HepG2 (cell line): ENCODE results near the gene XPNPEP3. TPM values are rescaled to one million over a fixed set of nuclear protein-coding genes. Genes with fewer than 3 reads are reported as not detected.

Experiments
- ARID4A ChIP-seq: sonication (generic); formaldehyde crosslinking; IDR thresholded peaks from 2 replicates; pipeline ENCODE4 v1.5.0; 2020; ENCODE audit warnings: mild to moderate bottlenecking, missing genetic modification reagents, borderline replicate concordance
- ARNTL ChIP-seq: sonication (generic); formaldehyde crosslinking; IDR thresholded peaks from 2 replicates; pipeline ENCODE4 v1.4.0; 2020; ENCODE audit warnings: mild to moderate bottlenecking, missing genetic modification reagents
- CBX2 ChIP-seq, 2 experiments: fragments of 200-600 bp in 1 of 2; sonication (generic); formaldehyde crosslinking in 1 of 2; IDR thresholded peaks; 2 replicates each; pipeline versions ENCODE4 v1.7.0 to v1.8.1; 2018 to 2022; ENCODE audit warnings: low read depth in 2 of 2, low read length in 1 of 2, mild to moderate bottlenecking in 1 of 2, missing genetic modification reagents in 1 of 2
- NR0B2 ChIP-seq: sonication (generic); formaldehyde crosslinking; IDR thresholded peaks from 2 replicates; pipeline ENCODE4 v1.4.0; 2020; ENCODE audit warnings: mild to moderate bottlenecking, missing genetic modification reagents
- PATZ1 ChIP-seq: sonication (generic); formaldehyde crosslinking; IDR thresholded peaks from 2 replicates; pipeline ENCODE4 v1.4.0; 2020; ENCODE audit warnings: missing genetic modification reagents
- THAP9 ChIP-seq: sonication (generic); formaldehyde crosslinking; IDR thresholded peaks from 2 replicates; pipeline ENCODE4; 2020; ENCODE audit warnings: missing genetic modification reagents, mild to moderate bottlenecking, borderline replicate concordance
- USF2 ChIP-seq, 2 experiments: sonication (generic) in 1 of 2; formaldehyde crosslinking in 1 of 2; IDR thresholded peaks; 2 replicates each; pipeline versions ENCODE4 v1.5.1 to v1.6.1; 2011 to 2020; ENCODE audit warnings: borderline replicate concordance in 1 of 2, low read depth in 1 of 2, low read length in 1 of 2, mild to moderate bottlenecking in 1 of 2, missing genetic modification reagents in 1 of 2, moderate library complexity in 1 of 2
- ZBTB7A ChIP-seq: sonication (generic); formaldehyde crosslinking; IDR thresholded peaks from 2 replicates; pipeline ENCODE4 v1.8.0; 2022; ENCODE audit warnings: mild to moderate bottlenecking, missing genetic modification reagents
- ZNF138 ChIP-seq: sonication (generic); formaldehyde crosslinking; IDR thresholded peaks from 2 replicates; pipeline ENCODE4 v1.5.0; 2020; ENCODE audit warnings: mild to moderate bottlenecking, low read depth, missing genetic modification reagents
- ZNF20 ChIP-seq: sonication (generic); formaldehyde crosslinking; IDR thresholded peaks from 2 replicates; pipeline ENCODE4 v1.4.0; 2020; ENCODE audit warnings: mild to moderate bottlenecking, moderate library complexity, missing genetic modification reagents
- ZNF709 ChIP-seq: sonication (generic); formaldehyde crosslinking; IDR thresholded peaks from 2 replicates; pipeline ENCODE4 v1.5.0; 2020; ENCODE audit warnings: mild to moderate bottlenecking, missing genetic modification reagents
- polyA plus RNA-seq, 8 experiments: library from polyadenylated mRNA; depleted of rRNA in 3 of 8; stranded (reverse) in 7 of 8; unstranded in 1 of 8; fragments of >200 nt; fragmentation: Illumina TruSeq in 4 of 8; extraction: Trizol in 4 of 8; gene quantifications; 2 replicates each; pipeline versions ENCODE4 v1.2.1 to v1.2.3, GENCODE V29; 2011 to 2016; ENCODE audit warnings: low read depth in 4 of 8, missing spikeins in 1 of 8, mixed read lengths in 1 of 8; ENCODE audit not compliant: insufficient read depth in 1 of 8
- total RNA-seq, 5 experiments: library from RNA; depleted of rRNA; stranded (reverse); fragments of >200 nt; fragmentation: Illumina TruSeq; extraction: Trizol; gene quantifications; 2 replicates each; pipeline ENCODE4 v1.2.3, GENCODE V29; 2016; ENCODE audit warnings: low read depth in 1 of 5

The XPNPEP3 gene
- total and polyA plus RNA-seq, 2 of the 13 experiments (the other 11 are each of a cell fraction or from before 2014, with no cell fraction given), result 10.3 to 14.0 TPM

- TF ChIP-seq USF2 (IDR thresholded peaks at IDR 0.05; ENCODE audit: low read depth, low read length) (no peak), USF2 (CRISPR knock-in tag; IDR thresholded peaks at IDR 0.05; ENCODE audit: borderline replicate concordance) (0 out of 2 replicates have a peak, but pooled peaks have one; percentile 37), PATZ1 (CRISPR knock-in tag) (peak; percentile 79), ZNF709 (CRISPR knock-in tag) (peak; percentile 46; the same call in 1 of the 2 replicates), CBX2 (IDR thresholded peaks at IDR 0.05; ENCODE audit: low read depth, low read length) (no peak), CBX2 (CRISPR knock-in tag; IDR thresholded peaks at IDR 0.05; ENCODE audit: low read depth) (no peak), ARID4A (CRISPR knock-in tag) (peak; percentile 90), THAP9 (peak; percentile 78; the same call in 1 of the 2 replicates), NR0B2 (CRISPR knock-in tag) (peak; percentile 71; the same call in 1 of the 2 replicates), ZNF20 (0 out of 2 replicates have a peak, but pooled peaks have one; percentile 32), ZBTB7A (0 out of 2 replicates have a peak, but pooled peaks have one; percentile 18), ZNF138 (CRISPR knock-in tag) (0 out of 2 replicates have a peak, but pooled peaks have one; percentile 33), ARNTL (CRISPR knock-in tag) (0 out of 2 replicates have a peak, but pooled peaks have one; percentile 62)
These were observed 38.0 kb upstream of the XPNPEP3 start, which contains the start of gene SLC25A17 (continued) for GRCh38 chr22:40818747-40819598.
